SKM-1 treated with dmso at 0.1 percent for 144 hours (cell line): Measurements from ENCODE around the gene NCOA7.
A peak's percentile ranks its signal among the peaks of the same experiment; 100 is the strongest.
"Not testable (repeated sequence)": the region's sequence is repeated elsewhere in the genome, so short reads cannot be mapped to it uniquely, and the experiment has no call there.

Experiments used
- DNase-seq: peaks from one replicate; lab custom pipeline; 2025; ENCODE audit not compliant: unreplicated experiment; lab: John Stamatoyannopoulos, UW

Gene NCOA7

GRCh38 chr6:125865015-125865414 is 74.3 kb downstream of the NCOA7 start:
- no peak for DNase-seq

DNA sequence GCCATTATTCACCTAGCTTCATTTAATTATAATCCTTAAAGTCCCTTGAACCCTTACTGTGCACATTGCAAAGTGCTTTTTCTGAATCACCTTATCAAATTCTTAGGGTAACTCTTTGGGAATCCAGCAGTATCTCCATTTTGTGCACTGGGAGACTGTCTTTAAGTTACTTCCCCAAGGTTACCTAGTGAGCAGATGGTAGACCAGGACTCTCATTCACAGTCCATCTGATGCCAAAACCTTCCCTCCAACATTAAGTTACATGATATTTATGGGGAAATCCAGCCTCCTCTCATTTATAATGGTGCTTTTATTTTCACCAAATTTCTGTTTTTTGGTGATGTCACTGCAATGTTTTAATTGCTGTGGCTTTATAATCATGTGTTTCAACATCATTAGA is 75.7 kb downstream of the NCOA7 start:
- DNase-seq: no peak

DNA sequence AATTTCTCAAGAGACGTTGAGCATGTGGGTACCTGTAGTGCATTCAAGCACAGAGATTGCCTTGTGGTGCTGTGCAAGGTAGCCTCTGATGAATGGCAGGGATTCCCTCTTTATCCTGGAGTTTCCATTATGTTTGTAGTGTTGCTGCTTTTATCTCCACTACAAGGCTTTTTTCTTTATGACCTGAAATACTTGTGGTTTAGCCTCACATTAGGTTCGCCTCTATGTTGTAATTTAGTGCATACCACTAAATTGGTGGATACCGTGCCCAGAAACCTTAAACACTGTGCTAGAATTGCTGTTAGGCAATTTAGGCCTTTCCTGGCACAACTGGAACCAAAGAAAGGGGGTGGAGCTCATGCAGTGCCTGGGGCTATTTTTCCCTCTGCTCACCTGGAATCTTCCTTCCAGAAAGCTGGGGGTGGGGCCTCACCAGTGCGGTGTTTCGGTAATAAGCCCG is 76.8 kb downstream of the NCOA7 start:
- DNase-seq: peak; percentile 11

- no peak for DNase-seq
Observed at GRCh38 chr6:125868252-125868651, 77.5 kb downstream of the NCOA7 start.

DNA sequence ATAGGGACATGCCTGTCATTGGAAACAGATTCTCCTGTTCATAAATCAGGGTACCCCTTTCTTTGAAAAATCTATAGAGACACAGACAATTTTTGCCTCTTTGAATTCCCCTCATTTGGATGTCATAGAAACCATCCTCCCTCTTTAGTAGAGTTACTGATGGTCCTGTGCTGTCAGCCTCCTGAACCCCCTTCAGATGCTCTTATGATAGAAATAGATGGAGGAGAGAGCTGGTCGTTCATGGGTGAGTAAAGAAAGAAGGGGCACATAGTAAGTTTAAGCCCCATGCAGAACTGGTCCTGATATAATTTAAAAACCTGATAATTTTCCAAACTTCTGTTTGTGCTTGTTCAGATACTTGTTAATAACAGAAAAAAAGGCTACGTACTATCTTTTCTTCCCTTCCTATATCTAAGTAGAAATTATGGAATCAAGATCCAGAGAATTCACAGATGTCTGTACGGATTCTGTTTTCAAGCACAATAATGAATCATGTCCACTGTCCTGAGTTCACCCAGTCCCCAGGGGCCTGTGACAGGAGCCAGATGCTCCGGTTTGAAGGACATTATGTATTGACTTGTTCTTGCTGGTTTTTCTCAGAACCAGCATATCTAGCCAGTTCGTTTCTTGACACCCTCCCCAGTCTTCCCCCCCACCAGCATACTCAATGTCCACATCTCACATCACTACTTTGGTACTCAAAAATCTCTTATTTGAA is 78.1 kb downstream of the NCOA7 start:
- no peak for DNase-seq

DNA sequence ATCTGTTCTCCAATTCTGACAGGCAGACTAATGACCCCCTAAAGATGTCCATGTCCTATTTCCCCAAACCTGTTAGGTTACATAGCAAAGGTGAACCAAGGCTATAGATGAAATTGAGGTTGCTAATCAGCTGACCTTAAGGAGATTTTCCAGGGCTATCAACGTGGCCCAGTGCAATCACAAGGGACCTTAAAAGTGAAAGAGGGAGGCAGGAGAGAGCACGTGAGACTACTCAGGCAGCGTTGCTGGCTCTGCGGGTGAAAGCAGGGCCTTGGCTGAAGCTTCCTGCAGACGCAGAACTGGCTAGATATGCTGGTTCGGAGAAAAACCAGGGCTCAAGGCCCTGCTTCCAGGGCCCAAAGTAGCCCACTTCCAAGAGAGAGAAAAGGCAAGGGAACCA is 78.7 kb downstream of the NCOA7 start:
- no peak for DNase-seq

- DNase-seq: no peak
Observed at GRCh38 chr6:125871365-125871764, 80.6 kb downstream of the NCOA7 start.

DNA sequence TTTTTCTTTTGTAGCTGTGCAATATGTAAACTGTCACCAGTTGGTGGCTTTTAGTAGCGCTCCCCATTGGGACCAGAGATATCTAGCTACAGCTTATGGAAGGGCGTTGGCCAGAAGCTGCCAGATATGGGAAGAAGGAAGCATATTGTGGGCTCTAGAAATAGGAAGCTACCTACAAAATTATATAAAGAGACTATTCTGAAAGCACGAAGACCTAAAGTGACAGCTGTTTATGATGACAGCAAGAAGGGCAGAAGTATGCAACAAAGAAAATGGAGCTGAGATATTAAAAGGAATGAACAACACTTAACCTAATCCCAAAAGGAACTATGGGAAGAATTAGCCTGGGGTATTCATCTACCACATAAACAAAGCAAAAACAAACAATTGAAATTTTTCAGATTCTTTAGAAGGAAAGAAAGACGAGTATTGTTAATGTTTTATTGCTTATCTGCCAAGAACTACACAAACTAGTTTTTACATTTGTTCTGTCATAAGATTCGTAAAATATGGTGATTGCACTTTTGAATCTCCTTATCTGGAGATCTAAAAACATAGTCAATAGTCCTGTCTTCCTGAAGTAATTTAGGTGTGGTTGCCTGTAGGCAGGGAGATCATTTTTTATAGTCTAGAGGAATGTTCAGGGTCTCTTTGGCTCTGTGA is 81.6 kb downstream of the NCOA7 start:
- DNase-seq: no peak

DNA sequence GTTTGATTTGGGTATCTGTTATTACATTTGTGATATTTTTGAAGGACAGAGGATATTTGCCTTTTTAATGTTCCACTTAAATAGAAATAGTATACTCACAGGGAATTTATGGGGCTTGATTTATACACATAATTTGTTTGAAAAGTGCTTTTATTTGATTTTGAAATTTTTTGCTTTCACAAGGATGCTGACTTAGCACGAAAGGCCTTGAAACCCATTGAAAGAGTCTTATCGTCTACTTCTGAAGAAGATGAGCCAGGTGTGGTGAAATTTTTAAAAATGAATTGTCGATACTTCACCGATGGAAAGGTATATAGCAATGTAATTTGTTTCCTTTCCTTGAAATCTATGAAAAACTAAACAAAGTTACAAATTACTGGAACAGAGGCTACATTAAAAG is 91.5 kb downstream of the NCOA7 start:
- no peak for DNase-seq

DNA sequence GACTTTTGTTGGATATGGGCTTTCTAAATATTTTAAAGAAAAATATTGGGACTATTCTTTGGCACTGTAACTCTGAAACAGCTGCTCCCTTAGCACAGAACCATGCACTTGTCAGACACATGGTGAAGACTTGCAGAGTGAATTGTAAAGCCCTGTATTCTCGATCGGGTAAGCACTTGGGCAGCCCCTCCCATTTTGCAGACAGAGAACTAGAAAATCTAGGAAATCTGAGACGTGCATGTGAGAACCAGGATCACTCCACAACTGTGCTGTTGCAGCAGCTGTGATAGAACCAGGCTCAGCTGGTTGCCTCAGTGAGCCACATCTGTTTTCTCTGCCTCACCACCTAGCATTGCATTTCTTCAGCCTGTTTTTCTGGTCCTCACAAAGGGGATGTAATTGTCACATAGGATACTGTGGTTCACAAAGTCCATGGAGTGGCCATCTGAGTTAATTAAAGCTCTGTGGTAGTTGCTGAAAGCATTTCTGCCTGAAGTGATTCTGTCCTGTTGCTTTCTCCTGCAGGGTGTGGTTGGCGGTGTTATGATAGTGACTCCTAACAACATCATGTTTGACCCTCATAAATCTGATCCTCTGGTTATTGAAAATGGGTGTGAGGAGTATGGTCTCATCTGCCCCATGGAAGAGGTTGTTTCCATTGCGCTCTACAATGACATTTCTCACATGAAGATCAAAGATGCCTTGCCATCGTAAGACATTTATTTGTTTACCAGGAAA is 94.0 kb downstream of the NCOA7 start:
- DNase-seq: no peak

- DNase-seq: no peak
Observed at GRCh38 chr6:125886021-125886420, 95.3 kb downstream of the NCOA7 start.

DNA sequence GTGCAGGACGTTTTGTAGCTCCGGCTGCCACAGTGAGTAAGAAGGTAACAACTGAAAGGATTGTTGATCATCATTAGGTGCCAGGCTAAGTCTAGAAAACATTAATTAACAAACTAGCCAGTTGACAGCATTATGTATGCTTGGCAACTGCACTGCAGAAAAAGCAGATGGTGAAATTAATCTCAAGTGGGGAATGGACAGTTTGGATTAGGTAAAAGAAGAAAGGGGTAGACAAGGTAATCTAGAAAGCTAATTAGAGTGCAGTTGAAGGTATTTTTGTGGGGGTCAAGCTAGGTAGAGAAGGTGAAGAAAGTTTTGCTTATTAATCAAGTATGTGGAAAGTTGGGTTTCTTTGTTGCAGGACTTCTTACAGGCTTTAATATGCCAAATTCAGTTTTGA is 96.2 kb downstream of the NCOA7 start:
- DNase-seq: no peak

DNA sequence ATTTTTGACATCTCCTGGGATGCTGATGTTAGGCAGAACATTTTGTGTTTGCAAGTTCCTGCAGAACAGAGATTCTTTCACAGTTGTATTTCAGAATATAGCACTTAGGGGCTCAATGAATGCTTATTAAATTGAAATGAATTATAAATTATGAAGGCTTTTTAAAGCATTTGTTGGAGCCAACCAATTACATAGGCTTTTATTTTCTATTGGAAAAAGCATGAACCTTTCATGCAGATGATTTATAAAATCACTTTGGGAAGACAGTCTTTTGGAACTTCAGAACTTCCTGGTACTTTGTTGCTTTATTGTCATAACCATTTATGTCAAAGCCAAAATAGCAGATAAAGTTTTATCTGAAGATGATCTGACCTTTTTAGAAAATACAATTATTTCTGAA is 96.6 kb downstream of the NCOA7 start:
- no peak for DNase-seq

DNA sequence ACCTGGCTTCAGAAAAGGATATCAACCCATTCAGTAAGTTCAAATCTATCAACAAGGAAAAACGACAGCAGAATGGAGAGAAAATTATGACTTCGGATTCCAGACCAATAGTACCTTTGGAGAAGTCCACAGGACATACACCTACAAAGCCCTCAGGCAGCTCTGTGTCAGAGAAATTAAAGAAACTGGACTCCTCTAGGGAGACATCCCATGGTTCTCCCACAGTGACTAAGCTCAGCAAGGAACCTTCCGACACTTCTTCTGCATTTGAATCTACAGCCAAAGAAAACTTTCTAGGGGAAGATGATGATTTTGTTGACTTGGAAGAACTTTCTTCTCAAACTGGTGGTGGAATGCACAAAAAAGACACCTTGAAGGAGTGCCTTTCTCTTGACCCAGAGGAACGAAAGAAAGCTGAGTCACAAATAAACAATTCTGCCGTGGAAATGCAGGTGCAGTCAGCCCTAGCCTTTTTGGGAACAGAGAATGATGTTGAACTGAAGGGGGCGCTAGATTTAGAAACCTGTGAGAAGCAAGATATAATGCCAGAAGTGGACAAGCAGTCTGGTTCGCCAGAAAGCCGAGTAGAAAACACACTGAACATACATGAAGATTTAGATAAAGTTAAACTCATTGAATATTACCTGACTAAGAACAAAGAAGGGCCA is 98.4 kb downstream of the NCOA7 start:
- peak; percentile 42 for DNase-seq

GRCh38 chr6:125899726-125900182 is 109.0 kb downstream of the NCOA7 start:
- DNase-seq: no peak

GRCh38 chr6:125904871-125905270 is 114.1 kb downstream of the NCOA7 start:
- DNase-seq: no peak

GRCh38 chr6:125906158-125906998 is 115.6 kb downstream of the NCOA7 start:
- peak; percentile 55 for DNase-seq

GRCh38 chr6:125910527-125910926 is 119.8 kb downstream of the NCOA7 start:
- no peak for DNase-seq

DNA sequence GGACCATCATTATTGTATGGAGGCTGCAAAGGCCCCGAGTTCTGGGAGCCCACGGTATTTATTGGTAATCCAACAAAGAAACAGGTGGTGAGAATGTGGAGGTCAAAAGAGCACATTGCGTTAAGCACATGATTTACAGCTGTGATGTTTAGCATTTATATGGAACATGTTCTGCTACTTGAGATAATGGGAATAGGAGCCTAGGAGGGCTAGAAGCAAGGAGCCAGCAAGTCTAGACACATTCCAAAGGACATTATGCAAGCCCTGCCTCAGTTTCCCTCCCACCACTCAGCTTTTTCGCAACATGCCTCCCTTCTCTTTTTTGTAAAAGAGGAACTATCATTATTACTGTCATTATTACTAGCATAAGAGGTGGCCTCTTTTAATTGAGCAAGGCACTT is 120.3 kb downstream of the NCOA7 start:
- not testable (repeated sequence) for DNase-seq

GRCh38 chr6:125912430-125912829 is 121.7 kb downstream of the NCOA7 start:
- DNase-seq: not testable (repeated sequence)
